Measurements from ENCODE around the gene CFAP45. TPM values are rescaled to one million over a fixed set of nuclear protein-coding genes. Genes with fewer than 3 reads are reported as not detected.

Gene CFAP45
- total and polyA plus RNA-seq, 9 of the 15 experiments (the other 6 are each of a cell fraction or from before 2014, with no cell fraction given) = 0.65 to 2.4 (median 1.5) TPM

DNA sequence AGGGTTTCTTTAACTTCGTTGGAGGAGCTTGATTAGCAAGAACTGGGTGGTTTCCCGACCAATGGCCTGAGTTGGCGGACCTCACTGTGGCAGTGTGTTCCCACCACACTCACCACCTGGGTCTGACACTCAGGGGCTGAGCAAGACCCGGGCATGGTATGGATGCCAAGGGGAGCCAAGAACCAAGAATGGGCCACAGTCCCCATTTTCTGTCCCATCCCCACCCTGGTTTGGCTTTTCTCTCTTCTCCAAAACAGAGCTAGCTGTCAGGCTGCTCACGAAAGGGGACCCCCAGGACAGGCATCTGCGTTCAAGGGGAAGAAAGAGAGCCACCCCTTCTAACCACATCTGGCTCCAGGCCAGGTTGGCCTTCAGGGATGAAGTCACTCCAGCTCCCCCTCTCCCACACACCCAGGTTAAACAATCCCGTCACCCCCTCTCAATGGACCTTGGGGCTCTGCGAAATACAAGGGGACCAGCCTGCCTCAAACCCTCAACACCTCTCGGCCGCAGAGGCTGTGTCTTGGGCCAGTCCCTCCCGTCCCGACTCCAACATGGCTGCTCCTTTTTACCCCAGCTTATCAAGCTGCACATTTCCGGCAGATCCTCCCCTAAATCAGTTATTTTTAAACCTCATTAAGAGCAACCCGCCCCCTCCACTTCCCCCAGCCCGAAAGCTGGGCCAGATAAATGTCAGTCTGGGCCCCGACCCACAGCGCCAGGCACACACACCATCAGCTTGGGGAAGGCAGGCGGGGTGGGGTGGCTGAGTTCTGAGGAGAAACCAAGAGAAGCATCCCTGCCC lies 21.9 kb upstream of the CFAP45 start (continued):
- TF ChIP-seq, protein P1, sequence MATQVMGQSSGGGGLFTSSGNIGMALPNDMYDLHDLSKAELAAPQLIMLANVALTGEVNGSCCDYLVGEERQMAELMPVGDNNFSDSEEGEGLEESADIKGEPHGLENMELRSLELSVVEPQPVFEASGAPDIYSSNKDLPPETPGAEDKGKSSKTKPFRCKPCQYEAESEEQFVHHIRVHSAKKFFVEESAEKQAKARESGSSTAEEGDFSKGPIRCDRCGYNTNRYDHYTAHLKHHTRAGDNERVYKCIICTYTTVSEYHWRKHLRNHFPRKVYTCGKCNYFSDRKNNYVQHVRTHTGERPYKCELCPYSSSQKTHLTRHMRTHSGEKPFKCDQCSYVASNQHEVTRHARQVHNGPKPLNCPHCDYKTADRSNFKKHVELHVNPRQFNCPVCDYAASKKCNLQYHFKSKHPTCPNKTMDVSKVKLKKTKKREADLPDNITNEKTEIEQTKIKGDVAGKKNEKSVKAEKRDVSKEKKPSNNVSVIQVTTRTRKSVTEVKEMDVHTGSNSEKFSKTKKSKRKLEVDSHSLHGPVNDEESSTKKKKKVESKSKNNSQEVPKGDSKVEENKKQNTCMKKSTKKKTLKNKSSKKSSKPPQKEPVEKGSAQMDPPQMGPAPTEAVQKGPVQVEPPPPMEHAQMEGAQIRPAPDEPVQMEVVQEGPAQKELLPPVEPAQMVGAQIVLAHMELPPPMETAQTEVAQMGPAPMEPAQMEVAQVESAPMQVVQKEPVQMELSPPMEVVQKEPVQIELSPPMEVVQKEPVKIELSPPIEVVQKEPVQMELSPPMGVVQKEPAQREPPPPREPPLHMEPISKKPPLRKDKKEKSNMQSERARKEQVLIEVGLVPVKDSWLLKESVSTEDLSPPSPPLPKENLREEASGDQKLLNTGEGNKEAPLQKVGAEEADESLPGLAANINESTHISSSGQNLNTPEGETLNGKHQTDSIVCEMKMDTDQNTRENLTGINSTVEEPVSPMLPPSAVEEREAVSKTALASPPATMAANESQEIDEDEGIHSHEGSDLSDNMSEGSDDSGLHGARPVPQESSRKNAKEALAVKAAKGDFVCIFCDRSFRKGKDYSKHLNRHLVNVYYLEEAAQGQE (IDR thresholded peaks at IDR 0.05; ENCODE audit: borderline replicate concordance) = no peak
- TF ChIP-seq, protein P1 (CRISPR knock-in tag; IDR thresholded peaks at IDR 0.05; ENCODE audit: low read depth) = no peak
- no peak; the same call in 1 of the 2 replicates for TF ChIP-seq FOXM1 (IDR thresholded peaks at IDR 0.05; ENCODE audit: low read depth)
- TF ChIP-seq FOXM1 (CRISPR knock-in tag; IDR thresholded peaks at IDR 0.05; ENCODE audit: low read depth) = no peak
- no peak for TF ChIP-seq KHSRP (IDR thresholded peaks at IDR 0.05)
- peak; percentile 12 for TF ChIP-seq RBBP5 (IDR thresholded peaks at IDR 0.05; ENCODE audit: borderline replicate concordance, insufficient read depth, low read length, poor library complexity, severe bottlenecking)
- TF ChIP-seq SREBF1 (IDR thresholded peaks at IDR 0.05; ENCODE audit: borderline replicate concordance, low read depth, low read length) = no peak
- no peak; the same call in 1 of the 2 replicates for TF ChIP-seq ATF7 (IDR thresholded peaks at IDR 0.05)
- TF ChIP-seq ARID3A (IDR thresholded peaks at IDR 0.05; ENCODE audit: borderline replicate concordance, low read depth, low read length) = no peak
- no peak for TF ChIP-seq CAMTA2 (CRISPR knock-in tag; conservative IDR thresholded peaks at IDR 0.05)
- no peak for TF ChIP-seq NR2C1 (IDR thresholded peaks at IDR 0.05)
- no peak for TF ChIP-seq NR2C1 (tag; IDR thresholded peaks at IDR 0.05)
- no peak for TF ChIP-seq SMARCB1 (IDR thresholded peaks at IDR 0.05; ENCODE audit: insufficient read length, low read depth)
- peak; percentile 70; the same call in 1 of the 2 replicates for TF ChIP-seq VEZF1 (CRISPR knock-in tag; IDR thresholded peaks at IDR 0.05)
- TF ChIP-seq, protein P2, sequence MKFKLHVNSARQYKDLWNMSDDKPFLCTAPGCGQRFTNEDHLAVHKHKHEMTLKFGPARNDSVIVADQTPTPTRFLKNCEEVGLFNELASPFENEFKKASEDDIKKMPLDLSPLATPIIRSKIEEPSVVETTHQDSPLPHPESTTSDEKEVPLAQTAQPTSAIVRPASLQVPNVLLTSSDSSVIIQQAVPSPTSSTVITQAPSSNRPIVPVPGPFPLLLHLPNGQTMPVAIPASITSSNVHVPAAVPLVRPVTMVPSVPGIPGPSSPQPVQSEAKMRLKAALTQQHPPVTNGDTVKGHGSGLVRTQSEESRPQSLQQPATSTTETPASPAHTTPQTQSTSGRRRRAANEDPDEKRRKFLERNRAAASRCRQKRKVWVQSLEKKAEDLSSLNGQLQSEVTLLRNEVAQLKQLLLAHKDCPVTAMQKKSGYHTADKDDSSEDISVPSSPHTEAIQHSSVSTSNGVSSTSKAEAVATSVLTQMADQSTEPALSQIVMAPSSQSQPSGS (CRISPR knock-in tag; IDR thresholded peaks at IDR 0.05) = no peak
- TF ChIP-seq HNRNPUL1 (IDR thresholded peaks at IDR 0.05; ENCODE audit: low read length) = no peak

All from K562 (cell line).